ENCODE data around the gene NRN1. TPM values are rescaled to one million over a fixed set of nuclear protein-coding genes. Genes with fewer than 3 reads are reported as not detected.

NRN1 gene
- total RNA-seq, 8 experiments from 2014 or later = 2.1 to 54.0 (median 4.2) TPM

- in situ Hi-C loops (cut with MboI; ENCODE audit: low pct_unique_long_range_greater_than_20kb in 2 of 9, low sequenced_read_pairs in 9 of 9, unreplicated experiment in 9 of 9) = no loop called here
- 0 to 4% (median 0%) methylated on average over 1 to 9 of the region's 57 CpGs; no CpG with 5 or more reads in 2 of the 10 experiments for WGBS, 10 experiments
- H3K4me3 ChIP-seq = peak overlapping the region; percentile 38 to 47 (median 43)
- H3K4me1 ChIP-seq (replicated peaks in 1 of 2) = peaks cover 3 to 14% of the 10 kb centered on the region in 2 donors
- peak; percentile 1 to 55 (median 41) for ATAC-seq (replicated peaks in 6 of 8)
- H3K27ac ChIP-seq = peak overlapping the region in 1 of 2 donors; percentile 88
Observed at GRCh38 chr6:6007366-6008088, 802 bp upstream of the NRN1 start.

GRCh38 chr6:6006006-6006427 lies 708 bp downstream of the NRN1 start:
- in situ Hi-C loops (cut with MboI; ENCODE audit: low pct_unique_long_range_greater_than_20kb in 2 of 9, low sequenced_read_pairs in 9 of 9, unreplicated experiment in 9 of 9) = no loop called here
- Histone ChIP-seq H3K4me1 (replicated peaks in 1 of 2) (peaks cover 3 to 14% of the 10 kb centered on the region in 2 donors), H3K4me3 (peak overlapping the region in 4 of 5 donors; percentile 38 to 47 (median 42)), H3K27ac (no peak overlapping the region)
- WGBS, 10 experiments = 0 to 4% (median 0%) methylated on average over 2 to 9 of the region's 10 CpGs; no CpG with 5 or more reads in 1 of the 10 experiments
- ATAC-seq (replicated peaks in 6 of 8) = no peak

GRCh38 chr6:6005051-6006005 lies 1.4 kb downstream of the NRN1 start:
- no peak overlapping the region for H3K27ac ChIP-seq
- 0 to 5% (median 2%) methylated on average over 4 to 13 of the region's 13 CpGs for WGBS, 10 experiments
- peaks cover 3 to 14% of the 10 kb centered on the region in 2 donors for H3K4me1 ChIP-seq (replicated peaks in 1 of 2)
- in situ Hi-C loops (cut with MboI; ENCODE audit: low pct_unique_long_range_greater_than_20kb in 2 of 9, low sequenced_read_pairs in 9 of 9, unreplicated experiment in 9 of 9) = no loop called here
- ATAC-seq (replicated peaks in 6 of 8) = no peak
- peak overlapping the region in 1 of 5 donors; percentile 40 for H3K4me3 ChIP-seq

- 0 to 3% (median 0%) methylated on average over 2 to 25 of the region's 37 CpGs; no CpG with 5 or more reads in 1 of the 10 experiments for WGBS, 10 experiments
- H3K4me1 ChIP-seq (replicated peaks in 1 of 2) = peaks cover 3 to 13% of the 10 kb centered on the region in 2 donors
- peak overlapping the region in 2 of 5 donors; percentile 8 to 10 for H3K4me3 ChIP-seq
- ATAC-seq (replicated peaks in 6 of 8) = no peak
- in situ Hi-C loops (cut with MboI; ENCODE audit: low pct_unique_long_range_greater_than_20kb in 2 of 9, low sequenced_read_pairs in 9 of 9, unreplicated experiment in 9 of 9) = no loop called here
- H3K27ac ChIP-seq = no peak overlapping the region
Observed at GRCh38 chr6:6004390-6004995, 2.2 kb downstream of the NRN1 start.

DNA sequence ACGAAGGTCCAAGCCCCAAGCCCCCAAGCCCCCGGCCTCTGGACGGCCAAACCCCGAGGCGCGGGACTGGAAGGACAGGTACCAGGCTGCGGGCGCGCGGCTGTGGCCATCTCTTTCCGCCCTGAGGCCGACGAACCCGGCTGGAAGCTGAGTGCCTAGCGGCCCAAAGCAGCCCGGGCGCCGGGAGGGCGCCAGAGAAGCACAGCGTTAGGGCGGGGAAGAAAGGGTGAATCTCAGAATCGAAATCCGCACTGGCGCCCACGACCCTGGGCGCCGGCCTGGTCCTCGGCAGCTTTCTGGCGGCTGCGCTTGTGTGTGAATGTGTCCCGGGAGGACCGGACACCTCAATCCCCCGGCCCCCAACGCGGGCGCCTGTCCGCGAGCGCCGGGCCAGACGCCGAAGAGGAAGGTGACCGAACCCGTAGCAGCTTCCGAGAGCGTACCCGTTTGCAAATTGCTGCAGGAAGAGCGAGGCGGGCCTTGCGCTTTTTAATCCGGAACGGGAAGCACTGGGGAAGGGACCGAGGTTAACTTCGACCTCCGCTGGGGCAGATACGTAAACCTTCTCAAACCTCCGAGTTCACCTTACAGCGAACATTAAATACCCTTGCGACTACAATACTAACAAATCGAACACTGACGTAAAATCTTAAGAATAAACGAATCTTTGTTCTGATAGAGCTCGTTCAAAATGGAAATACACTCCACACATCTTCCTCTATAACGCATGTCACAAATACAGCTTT lies 2.9 kb downstream of the NRN1 start:
- 0 to 3% (median 1%) methylated on average over 2 to 31 of the region's 64 CpGs; no CpG with 5 or more reads in 2 of the 10 experiments for whole genome bisulfite sequencing, 10 experiments
- H3K4me1 ChIP-seq (replicated peaks in 1 of 2) = peaks cover 3 to 16% of the 10 kb centered on the region in 2 donors
- peak in 3 of 8 experiments; percentile 3 to 9 (median 4) for ATAC-seq (replicated peaks in 6 of 8)

DNA sequence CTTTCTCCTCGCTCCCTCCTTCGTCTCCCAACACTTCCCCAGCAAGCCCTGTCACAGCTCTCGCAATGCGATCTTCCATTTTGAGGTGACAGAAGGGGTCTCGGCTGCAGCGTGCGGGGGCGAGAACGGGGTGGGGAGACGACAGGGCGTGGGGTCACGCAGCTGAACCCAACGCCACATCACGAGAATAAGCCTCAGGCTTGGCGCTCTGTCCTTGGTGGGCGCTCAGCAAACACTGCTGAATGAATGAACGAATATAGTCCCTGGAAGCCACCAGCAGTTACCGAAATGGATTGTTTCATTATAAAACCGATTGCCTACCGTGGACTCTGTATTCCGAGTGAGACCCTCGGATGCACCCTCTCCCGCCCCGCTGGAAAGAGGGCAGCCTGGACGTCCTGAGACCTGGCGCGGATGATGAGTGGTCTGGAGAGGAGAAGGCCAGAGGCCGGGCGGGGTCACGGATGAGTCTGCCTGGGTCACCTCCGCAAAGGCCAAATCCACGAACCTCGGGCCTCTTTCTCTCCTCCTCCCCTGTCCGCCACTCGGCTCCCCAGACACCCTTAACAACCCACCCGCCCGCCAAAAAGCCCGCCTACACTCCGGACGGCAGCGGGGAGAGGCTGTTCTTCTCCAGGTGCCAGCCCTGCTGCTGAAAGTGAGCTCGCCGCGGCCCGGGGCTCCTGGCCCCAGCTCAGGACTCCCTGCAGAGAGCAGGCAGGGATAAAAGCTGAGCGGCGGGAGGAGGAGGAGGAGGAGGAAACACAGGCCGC lies 3.7 kb downstream of the NRN1 start:
- Histone ChIP-seq H3K27ac (no peak overlapping the region), H3K4me3 (peak overlapping the region in 3 of 5 donors; percentile 3 to 26 (median 10)), H3K4me1 (replicated peaks in 1 of 2) (peaks cover 3 to 18% of the 10 kb centered on the region in 2 donors)
- WGBS, 10 experiments = 2 to 81% (median 35%) methylated on average over 3 to 27 of the region's 48 CpGs; no CpG with 5 or more reads in 4 of the 10 experiments
- in situ Hi-C loops (cut with MboI; ENCODE audit: low pct_unique_long_range_greater_than_20kb in 2 of 9, low sequenced_read_pairs in 9 of 9, unreplicated experiment in 9 of 9) = no loop called here
- ATAC-seq (replicated peaks in 6 of 8) = peak in 3 of 8 experiments; percentile 1 to 4 (median 2)

More for the DNA sequence above, 2.9 kb downstream of the NRN1 start:
- Histone ChIP-seq H3K27ac (no peak overlapping the region), H3K4me3 (peak overlapping the region in 4 of 5 donors; percentile 3 to 26 (median 9))
- in situ Hi-C loops (cut with MboI; ENCODE audit: low pct_unique_long_range_greater_than_20kb in 2 of 9, low sequenced_read_pairs in 9 of 9, unreplicated experiment in 9 of 9) = no loop called here

DNA sequence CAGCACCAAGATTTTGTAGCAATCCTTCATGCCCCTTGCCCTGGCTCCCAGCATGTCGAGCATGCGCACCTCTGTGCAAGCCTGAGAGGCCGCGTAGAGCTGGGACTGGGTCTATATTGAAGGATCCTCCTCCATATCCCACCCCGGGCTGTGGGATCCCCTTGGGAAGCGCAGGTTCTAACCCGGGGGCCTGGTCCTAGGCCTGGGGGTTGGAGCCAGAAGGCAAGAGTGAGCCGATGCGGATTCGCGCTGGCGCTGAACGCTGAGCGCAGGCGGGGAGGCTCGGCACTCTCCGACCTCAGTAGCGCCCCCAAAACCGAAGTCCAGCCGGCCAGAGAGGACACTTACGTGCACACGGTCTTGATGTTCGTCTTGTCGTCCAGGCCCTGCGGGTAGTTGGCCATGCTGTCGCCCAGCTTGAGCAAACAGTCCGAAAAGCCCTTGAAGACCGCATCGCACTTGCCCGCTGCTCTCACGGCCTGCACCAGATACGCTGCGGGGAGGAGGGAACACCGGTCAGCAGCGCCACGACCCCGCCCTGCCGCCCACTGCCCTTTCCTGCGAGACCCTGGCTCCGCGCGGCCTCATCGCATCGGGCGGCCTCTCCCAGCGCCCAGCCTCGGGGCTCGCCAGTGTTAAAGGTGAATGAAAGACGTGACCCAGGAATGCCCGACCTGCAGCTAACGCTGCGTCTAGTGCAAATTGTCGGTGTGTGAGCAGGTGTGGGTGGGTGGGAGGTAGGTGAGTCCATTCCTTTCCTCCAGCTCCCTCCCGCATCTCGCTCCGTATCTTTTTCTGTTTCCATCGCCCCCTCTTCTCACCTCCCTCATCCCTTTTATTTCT lies 4.5 kb downstream of the NRN1 start:
- H3K4me3 ChIP-seq = peak overlapping the region in 1 of 5 donors; percentile 12
- peaks cover 3 to 18% of the 10 kb centered on the region in 2 donors for H3K4me1 ChIP-seq (replicated peaks in 1 of 2)
- no peak overlapping the region for H3K27ac ChIP-seq
- peak in 1 of 8 experiments; percentile 4 for ATAC-seq (replicated peaks in 6 of 8)
- 5 to 100% (median 31%) methylated on average over 3 to 37 of the region's 57 CpGs; no CpG with 5 or more reads in 3 of the 10 experiments for WGBS, 10 experiments
- in situ Hi-C loops (cut with MboI; ENCODE audit: low pct_unique_long_range_greater_than_20kb in 2 of 9, low sequenced_read_pairs in 9 of 9, unreplicated experiment in 9 of 9) = no loop called here

- no peak for ATAC-seq (replicated peaks in 6 of 8)
- H3K27ac ChIP-seq = no peak overlapping the region
- in situ Hi-C loops (cut with MboI; ENCODE audit: low pct_unique_long_range_greater_than_20kb in 2 of 9, low sequenced_read_pairs in 9 of 9, unreplicated experiment in 9 of 9) = no loop called here
- H3K4me1 ChIP-seq (replicated peaks in 1 of 2) = peaks cover 3 to 15% of the 10 kb centered on the region in 2 donors
- no peak overlapping the region for H3K4me3 ChIP-seq
- 40 to 67% (median 51%) methylated on average over 1 to 6 of the region's 10 CpGs; no CpG with 5 or more reads in 7 of the 10 experiments for WGBS, 10 experiments
Observed at GRCh38 chr6:6001443-6001842, 5.3 kb downstream of the NRN1 start.

- ATAC-seq (replicated peaks in 6 of 8) = no peak
- no peak overlapping the region for H3K4me3 ChIP-seq
- in situ Hi-C loops (cut with MboI; ENCODE audit: low pct_unique_long_range_greater_than_20kb in 2 of 9, low sequenced_read_pairs in 9 of 9, unreplicated experiment in 9 of 9) = loop anchor here in 3 of 9 experiments (25.0 kb wide), 2 partner anchors 538 to 738 kb away; partner anchors contain the start of genes FARS2 (in 1 of the 3) and LYRM4 (in 1 of the 3)
- peaks cover 3 to 15% of the 10 kb centered on the region in 2 donors for H3K4me1 ChIP-seq (replicated peaks in 1 of 2)
- H3K27ac ChIP-seq = no peak overlapping the region
- WGBS, 10 experiments = 6 to 72% (median 39%) methylated on average over 3 to 24 of the region's 34 CpGs
Observed at GRCh38 chr6:5999688-6000608, 6.8 kb downstream of the NRN1 start.

Data from motor neuron (in vitro differentiated cells).